ENCODE measurements around the gene FBXO46. TPM values are rescaled to one million over a fixed set of nuclear protein-coding genes. Genes with fewer than 3 reads are reported as not detected.

Gene FBXO46
- total and polyA plus RNA-seq, 10 of the 15 experiments (the other 5 are each of a cell fraction or from before 2014, with no cell fraction given), result 2.5 to 61.5 (median 13.7) TPM

GRCh38 chr19:45739498-45740439 lies 9.1 kb upstream of the FBXO46 start (continued):
- TF ChIP-seq CUX1 (IDR thresholded peaks at IDR 0.05; ENCODE audit: insufficient replicate concordance, low read depth, low read length) (no peak), NFYB (IDR thresholded peaks at IDR 0.05; ENCODE audit: insufficient read depth, low read depth, low read length) (0 out of 2 replicates have a peak, but pooled peaks have one; percentile 39), HCFC1 (IDR thresholded peaks at IDR 0.05; ENCODE audit: low read length) (no peak), RFX5 (IDR thresholded peaks at IDR 0.05; ENCODE audit: low read depth, low read length) (no peak), TAF1 (IDR thresholded peaks at IDR 0.05; ENCODE audit: borderline replicate concordance, low read depth, low read length) (no peak)
